Endothelial cell of umbilical vein (primary cell): ENCODE data around the gene AMZ1. TPM values are rescaled to one million over a fixed set of nuclear protein-coding genes. Genes with fewer than 3 reads are reported as not detected.

Experiments
- BruUV-seq: library from RNA; stranded (reverse); fragments of 400-500 nt; replicated peaks from 2 replicates; lab custom pipeline; 2021; lab: Mats Ljungman, UMichigan
- CTCF ChIA-PET: fragments of 300-600, 350-600 bp; sonication (Branson Sonifier 250); formaldehyde crosslinking; loops from one replicate; lab custom pipeline; 2021; ENCODE audit warnings: antibody characterized with exemption, inconsistent platforms; lab: Charles Lee
- POLR2A ChIA-PET: fragments of 300-600, 350-600 bp; sonication (Branson Sonifier 250); formaldehyde crosslinking; loops from one replicate; lab custom pipeline; 2021; ENCODE audit warnings: antibody characterized with exemption, inconsistent platforms; lab: Charles Lee
- DNase-seq: peaks from one replicate; pipeline ENCODE4 v3.0.0-alpha.2; 2011; ENCODE audit warnings: low read depth, low spot score
- FAIRE-seq: peaks from 2 replicates; lab custom pipeline; 2011; peaks lifted over from hg19 to GRCh38; lab: Jason Lieb, UNC
- H2AFZ ChIP-seq: 2 replicates; pipeline ENCODE4 v1.6.0; 2012; ENCODE audit warnings: low read depth, low read length, control low read depth, inconsistent platforms
- H3K27ac ChIP-seq: 2 replicates; pipeline ENCODE4 v1.5.1; 2011; ENCODE audit warnings: low read depth, mild to moderate bottlenecking, control low read depth, low read length, moderate library complexity; ENCODE audit not compliant: insufficient read depth
- H3K27me3 ChIP-seq, 2 experiments: 2 replicates each; pipeline versions ENCODE4 v1.6.0 to v1.6.1; 2011; ENCODE audit warnings: low read length in 2 of 2, mixed read lengths in 1 of 2; ENCODE audit not compliant: control insufficient read depth in 2 of 2, insufficient read depth in 2 of 2
- H3K36me3 ChIP-seq, 2 experiments: 2 replicates in 1 of 2; 3 replicates in 1 of 2; pipeline ENCODE4 v1.5.1; 2011; ENCODE audit warnings: low read length in 2 of 2, mild to moderate bottlenecking in 1 of 2, moderate library complexity in 1 of 2; ENCODE audit not compliant: control insufficient read depth in 2 of 2, insufficient read depth in 2 of 2; ENCODE audit errors: extremely low read depth in 1 of 2
- H3K4me1 ChIP-seq: 3 replicates; pipeline ENCODE4 v1.5.1; 2011; ENCODE audit warnings: mild to moderate bottlenecking, low read length; ENCODE audit not compliant: control insufficient read depth, insufficient read depth; ENCODE audit errors: extremely low read depth
- H3K4me2 ChIP-seq: 2 replicates; pipeline ENCODE4 v1.6.1; 2011; ENCODE audit warnings: low read length, control low read depth, mixed read lengths; ENCODE audit not compliant: insufficient read depth
- H3K4me3 ChIP-seq, 3 experiments: fragments of 200-600 bp in 1 of 3; sonication (generic), shearing (Covaris generic) in 1 of 3; replicated peaks in 1 of 3; 2 replicates each; pipeline ENCODE4 v1.5.1; 2011 to 2016; ENCODE audit warnings: control low read depth in 3 of 3, low read length in 3 of 3, mild to moderate bottlenecking in 2 of 3, inconsistent platforms in 1 of 3, low read depth in 1 of 3, moderate library complexity in 1 of 3; ENCODE audit not compliant: insufficient read depth in 1 of 3
- H3K79me2 ChIP-seq: 2 replicates; pipeline ENCODE4 v1.6.0; 2012; ENCODE audit warnings: low read length, inconsistent platforms; ENCODE audit not compliant: control insufficient read depth, insufficient read depth
- H3K9ac ChIP-seq: replicated peaks from 2 replicates; pipeline ENCODE3; 2011; ENCODE audit warnings: low read length, control low read depth; ENCODE audit not compliant: insufficient read depth; ENCODE audit errors: extremely low read depth
- H3K9me1 ChIP-seq: replicated peaks from 3 replicates; pipeline ENCODE4 v1.6.0; 2011; ENCODE audit warnings: mild to moderate bottlenecking, low read length; ENCODE audit not compliant: control insufficient read depth, insufficient read depth; ENCODE audit errors: extremely low read depth
- H3K9me3 ChIP-seq: replicated peaks from 2 replicates; pipeline ENCODE4 v1.5.1; 2012; ENCODE audit warnings: low read length, inconsistent platforms; ENCODE audit not compliant: control insufficient read depth, insufficient read depth
- H4K20me1 ChIP-seq: replicated peaks from 2 replicates; pipeline ENCODE3; 2011; ENCODE audit warnings: mild to moderate bottlenecking, low read length; ENCODE audit not compliant: control insufficient read depth, insufficient read depth; ENCODE audit errors: extremely low read depth
- EZH2 ChIP-seq: IDR thresholded peaks from 2 replicates; pipeline ENCODE4 v1.6.1; 2012; ENCODE audit warnings: borderline replicate concordance, low read depth, mild to moderate bottlenecking, moderate library complexity, low read length, inconsistent platforms; ENCODE audit not compliant: severe bottlenecking
- FOS ChIP-seq: IDR thresholded peaks from 2 replicates; pipeline ENCODE4 v1.6.1; 2011; ENCODE audit warnings: mild to moderate bottlenecking, low read length, moderate library complexity, borderline replicate concordance; ENCODE audit not compliant: insufficient read depth
- GATA2 ChIP-seq: IDR thresholded peaks from 2 replicates; pipeline ENCODE4 v1.7.0; 2011; ENCODE audit warnings: low read depth, mild to moderate bottlenecking, moderate library complexity, mixed read lengths, low read length; ENCODE audit not compliant: insufficient read length, insufficient read depth
- JUN ChIP-seq: IDR thresholded peaks from 2 replicates; pipeline ENCODE4 v1.6.1; 2011; ENCODE audit warnings: borderline replicate concordance, low read depth; ENCODE audit not compliant: insufficient read length, insufficient read depth
- MAX ChIP-seq: IDR thresholded peaks from 2 replicates; pipeline ENCODE4 v1.6.1; 2011; ENCODE audit not compliant: insufficient read depth, insufficient read length
- MYC ChIP-seq: IDR thresholded peaks from one replicate; pipeline ENCODE4 v1.6.1; 2011; ENCODE audit warnings: mild to moderate bottlenecking, low read depth, low read length
- POLR2A ChIP-seq: IDR thresholded peaks from 2 replicates; pipeline ENCODE4 v1.6.1; 2012; ENCODE audit warnings: low read depth, mild to moderate bottlenecking, control low read depth, low read length
- POLR2AphosphoS5 ChIP-seq: IDR thresholded peaks from 2 replicates; pipeline ENCODE4 v1.6.1; 2012; ENCODE audit warnings: low read depth, mild to moderate bottlenecking, control low read depth, low read length, moderate library complexity; ENCODE audit not compliant: insufficient read depth
- dilution Hi-C: fragments of 300-500 bp; cut with MboI; formaldehyde crosslinking; loops from one replicate; pipeline ENCODE4 v1.15.0; 2019; ENCODE audit warnings: low sequenced_read_pairs; ENCODE audit not compliant: extremely low pct_ligation_motif_present
- intact Hi-C: fragments of 100-400 bp; cut with micrococcal nuclease; formaldehyde crosslinking; loops from one replicate; pipeline ENCODE4 v1.10.0; 2022
- polyA plus RNA-seq, 4 experiments: library from polyadenylated mRNA; depleted of rRNA in 3 of 4; stranded (reverse) in 3 of 4; unstranded in 1 of 4; fragments of >200 nt; gene quantifications; 2 replicates each; pipeline versions ENCODE4 v1.2.1 to v1.2.3, GENCODE V29; 2011 to 2012; ENCODE audit warnings: missing spikeins in 1 of 4
- total RNA-seq: library from RNA; stranded (reverse); gene quantifications from 2 replicates; pipeline ENCODE4 v1.2.3, GENCODE V29; 2021
- TF ChIP-seq, protein P1 (sequence below), 2 donors: IDR thresholded peaks; 1 replicate in 1 of 2; 2 replicates in 1 of 2; pipeline ENCODE4 v1.5.1; 2011; ENCODE audit warnings: low read length in 2 of 2, mild to moderate bottlenecking in 2 of 2, moderate library complexity in 2 of 2, control low read depth in 1 of 2, inconsistent platforms in 1 of 2, low read depth in 1 of 2; ENCODE audit not compliant: insufficient read depth in 1 of 2; ENCODE audit errors: extremely low read depth in 1 of 2

Gene AMZ1
- total and polyA plus RNA-seq, 2 donors (not counting 3 experiments of a cell fraction or from before 2014, with no cell fraction given) = not detected

DNA sequence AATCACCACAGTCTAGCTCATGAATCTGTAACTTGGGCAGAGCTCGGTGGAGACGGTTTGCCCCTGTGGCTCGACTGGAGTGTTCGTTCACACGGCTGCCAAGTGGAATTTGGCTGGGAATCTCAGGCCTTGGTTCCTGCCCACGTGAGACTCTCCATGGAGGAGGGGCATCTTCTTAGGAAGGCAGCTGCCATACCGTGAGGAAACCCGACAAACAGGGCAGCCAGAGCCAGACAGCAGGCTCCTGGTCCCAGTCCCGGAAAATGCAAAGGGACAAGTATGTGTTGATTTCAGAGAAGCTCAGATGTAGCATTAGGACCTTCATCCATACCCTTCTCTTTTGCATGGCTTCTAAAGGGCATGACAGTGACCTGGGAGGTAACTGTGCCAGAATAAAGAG, 26.6 kb downstream of the AMZ1 start:
- Histone ChIP-seq H3K4me2 (no peak overlapping the region), H3K9me1 (no peaks in the 10 kb centered on the region), H3K79me2 (no peaks in the 10 kb centered on the region), H4K20me1 (no peaks in the 10 kb centered on the region), H3K27ac (no peak overlapping the region), H3K4me3 (no peak overlapping the region), H2AFZ (no peak overlapping the region), H3K9ac (no peak overlapping the region), H3K36me3 (no peaks in the 10 kb centered on the region), H3K9me3 (no peaks in the 10 kb centered on the region), H3K27me3 (no peaks in the 10 kb centered on the region), H3K4me1 (peaks cover 9% of the 10 kb centered on the region)
- no TSS peak for BruUV-seq
- no peak for FAIRE-seq
- no peak for DNase-seq
- POLR2A ChIA-PET = no interaction called here
- no peak for TF ChIP-seq MAX
- TF ChIP-seq POLR2AphosphoS5 = no peak
- no peak for TF ChIP-seq GATA2
- no peak for TF ChIP-seq EZH2
- no peak for TF ChIP-seq MYC
- TF ChIP-seq POLR2A = no peak
- CTCF ChIA-PET = interaction anchor here (1.4 to 2.3 kb wide), 2 partner anchors 34 to 46 kb away, joined by 4 to 8 read pairs; no protein-coding TSS in a partner anchor
- dilution Hi-C loops (no loop called here), intact Hi-C loops (loop anchor here (5.0 kb wide), 1 partner anchor 108 kb away; no protein-coding TSS in a partner anchor)

- no peak overlapping the region for H3K4me3 ChIP-seq
- no peak for TF ChIP-seq MYC
- no peak for TF ChIP-seq EZH2
- no peak for TF ChIP-seq POLR2AphosphoS5
- no peak for TF ChIP-seq FOS
- TF ChIP-seq JUN = no peak
- TF ChIP-seq POLR2A = no peak
- TF ChIP-seq MAX = no peak
- TF ChIP-seq GATA2 = no peak
- TF ChIP-seq, protein P1, sequence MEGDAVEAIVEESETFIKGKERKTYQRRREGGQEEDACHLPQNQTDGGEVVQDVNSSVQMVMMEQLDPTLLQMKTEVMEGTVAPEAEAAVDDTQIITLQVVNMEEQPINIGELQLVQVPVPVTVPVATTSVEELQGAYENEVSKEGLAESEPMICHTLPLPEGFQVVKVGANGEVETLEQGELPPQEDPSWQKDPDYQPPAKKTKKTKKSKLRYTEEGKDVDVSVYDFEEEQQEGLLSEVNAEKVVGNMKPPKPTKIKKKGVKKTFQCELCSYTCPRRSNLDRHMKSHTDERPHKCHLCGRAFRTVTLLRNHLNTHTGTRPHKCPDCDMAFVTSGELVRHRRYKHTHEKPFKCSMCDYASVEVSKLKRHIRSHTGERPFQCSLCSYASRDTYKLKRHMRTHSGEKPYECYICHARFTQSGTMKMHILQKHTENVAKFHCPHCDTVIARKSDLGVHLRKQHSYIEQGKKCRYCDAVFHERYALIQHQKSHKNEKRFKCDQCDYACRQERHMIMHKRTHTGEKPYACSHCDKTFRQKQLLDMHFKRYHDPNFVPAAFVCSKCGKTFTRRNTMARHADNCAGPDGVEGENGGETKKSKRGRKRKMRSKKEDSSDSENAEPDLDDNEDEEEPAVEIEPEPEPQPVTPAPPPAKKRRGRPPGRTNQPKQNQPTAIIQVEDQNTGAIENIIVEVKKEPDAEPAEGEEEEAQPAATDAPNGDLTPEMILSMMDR (IDR thresholded peaks at IDR 0.05; ENCODE audit: extremely low read depth in 1 of 2, insufficient read depth in 1 of 2, low read depth in 1 of 2, low read length in 2 of 2) = no peak
- BruUV-seq = no TSS peak
- H3K36me3 ChIP-seq = no peaks in the 10 kb centered on the region
- ChIA-PET POLR2A (no interaction called here), CTCF (no interaction called here)
- no peak overlapping the region for H3K4me2 ChIP-seq
- no peaks in the 10 kb centered on the region for H4K20me1 ChIP-seq
- H3K4me1 ChIP-seq = peaks cover 9% of the 10 kb centered on the region
- no peak overlapping the region for H2AFZ ChIP-seq
- no peaks in the 10 kb centered on the region for H3K27me3 ChIP-seq
- no peaks in the 10 kb centered on the region for H3K9me1 ChIP-seq
- no peaks in the 10 kb centered on the region for H3K9me3 ChIP-seq
- H3K79me2 ChIP-seq = no peaks in the 10 kb centered on the region
- intact Hi-C loops = loop anchor here (5.0 kb wide), 1 partner anchor 107 kb away; no protein-coding TSS in a partner anchor
- H3K9ac ChIP-seq = no peak overlapping the region
- H3K27ac ChIP-seq = no peak overlapping the region
- dilution Hi-C loops = no loop called here
- DNase-seq (no peak), FAIRE-seq (no peak)
Observed at GRCh38 chr7:2715341-2716231, 27.6 kb downstream of the AMZ1 start.
